Measurements from ENCODE around the gene BCL2.

BCL2 gene

GRCh38 chr18:63307551-63308200 lies 11.9 kb downstream of the BCL2 start:
- DNase-seq, result peak; percentile 41

- DNase-seq, result no peak
Measured at GRCh38 chr18:63306819-63307550, 12.6 kb downstream of the BCL2 start.

- no peak for DNase-seq
Measured at GRCh38 chr18:63306249-63306648, 13.3 kb downstream of the BCL2 start.

- DNase-seq, result no peak
Measured at GRCh38 chr18:63303547-63303946, 16.0 kb downstream of the BCL2 start.

- no peak for DNase-seq
Measured at GRCh38 chr18:63302636-63303405, 16.7 kb downstream of the BCL2 start.

- no peak for DNase-seq
Measured at GRCh38 chr18:63302220-63302619, 17.3 kb downstream of the BCL2 start.

GRCh38 chr18:63301434-63301833 lies 18.1 kb downstream of the BCL2 start:
- DNase-seq, result no peak

GRCh38 chr18:63299837-63300745 lies 19.5 kb downstream of the BCL2 start:
- no peak for DNase-seq

GRCh38 chr18:63298400-63299365 lies 20.9 kb downstream of the BCL2 start:
- DNase-seq, result no peak

- DNase-seq, result no peak
Measured at GRCh38 chr18:63297687-63298399, 21.7 kb downstream of the BCL2 start.

- peak; percentile 9 for DNase-seq
Measured at GRCh38 chr18:63293935-63294334, 25.6 kb downstream of the BCL2 start.

- no peak for DNase-seq
Measured at GRCh38 chr18:63292831-63293683, 26.5 kb downstream of the BCL2 start.

- DNase-seq, result no peak
Measured at GRCh38 chr18:63291278-63291677, 28.3 kb downstream of the BCL2 start.

- no peak for DNase-seq
Measured at GRCh38 chr18:63290821-63291200, 28.8 kb downstream of the BCL2 start.

GRCh38 chr18:63290166-63290820 lies 29.3 kb downstream of the BCL2 start:
- DNase-seq, result no peak

- no peak for DNase-seq
Measured at GRCh38 chr18:63288311-63288710, 31.3 kb downstream of the BCL2 start.

GRCh38 chr18:63287691-63288220 lies 31.8 kb downstream of the BCL2 start:
- DNase-seq, result no peak

GRCh38 chr18:63286926-63287325 lies 32.6 kb downstream of the BCL2 start:
- peak; percentile 12 for DNase-seq

Measured in NCI-H1694 treated with DMSO at 0.1 percent for 48 hours (cell line).